B cell (primary cell): ENCODE data around the gene SAC3D1.

Experiments
- CTCF ChIP-seq: fragments of 200-600 bp; IDR thresholded peaks from one replicate; pipeline ENCODE4 v1.8.0; 2022; ENCODE audit warnings: antibody characterized with exemption, mild to moderate bottlenecking
- EZH2 ChIP-seq: IDR thresholded peaks from 2 replicates; pipeline ENCODE4 v1.6.1; 2012; ENCODE audit warnings: borderline replicate concordance, low read depth, mild to moderate bottlenecking, moderate library complexity, low read length; ENCODE audit not compliant: insufficient read depth, poor library complexity, severe bottlenecking

- TF ChIP-seq CTCF, result no peak
- no peak for TF ChIP-seq EZH2
These were observed 44.7 kb upstream of the SAC3D1 start for GRCh38 chr11:64996327-64996709.
